IPS-15b (cell line): ENCODE results near the gene VTN.
"Not testable (repeated sequence)": the region's sequence is repeated elsewhere in the genome, so short reads cannot be mapped to it uniquely, and the experiment has no call there.

Experiments used
- H3K27me3 ChIP-seq: one replicate; pipeline ENCODE4 v1.6.1; 2013; ENCODE audit warnings: low read length; ENCODE audit not compliant: control insufficient read depth, insufficient read depth
- H3K36me3 ChIP-seq: one replicate; pipeline ENCODE4 v1.6.1; 2013; ENCODE audit warnings: low read length; ENCODE audit not compliant: control insufficient read depth, insufficient read depth
- H3K4me1 ChIP-seq: one replicate; pipeline ENCODE4 v1.6.1; 2013; ENCODE audit warnings: mild to moderate bottlenecking, low read length; ENCODE audit not compliant: control insufficient read depth, insufficient read depth
- H3K4me3 ChIP-seq: one replicate; pipeline ENCODE4 v1.5.1; 2013; ENCODE audit warnings: low read depth, low read length
- H3K9ac ChIP-seq: one replicate; pipeline ENCODE4 v1.6.1; 2013; ENCODE audit warnings: low read depth, mild to moderate bottlenecking, low read length
- H3K9me3 ChIP-seq: one replicate; pipeline ENCODE4 v1.6.1; 2013; ENCODE audit warnings: mild to moderate bottlenecking, low read length; ENCODE audit not compliant: control insufficient read depth, insufficient read depth

The VTN gene

DNA sequence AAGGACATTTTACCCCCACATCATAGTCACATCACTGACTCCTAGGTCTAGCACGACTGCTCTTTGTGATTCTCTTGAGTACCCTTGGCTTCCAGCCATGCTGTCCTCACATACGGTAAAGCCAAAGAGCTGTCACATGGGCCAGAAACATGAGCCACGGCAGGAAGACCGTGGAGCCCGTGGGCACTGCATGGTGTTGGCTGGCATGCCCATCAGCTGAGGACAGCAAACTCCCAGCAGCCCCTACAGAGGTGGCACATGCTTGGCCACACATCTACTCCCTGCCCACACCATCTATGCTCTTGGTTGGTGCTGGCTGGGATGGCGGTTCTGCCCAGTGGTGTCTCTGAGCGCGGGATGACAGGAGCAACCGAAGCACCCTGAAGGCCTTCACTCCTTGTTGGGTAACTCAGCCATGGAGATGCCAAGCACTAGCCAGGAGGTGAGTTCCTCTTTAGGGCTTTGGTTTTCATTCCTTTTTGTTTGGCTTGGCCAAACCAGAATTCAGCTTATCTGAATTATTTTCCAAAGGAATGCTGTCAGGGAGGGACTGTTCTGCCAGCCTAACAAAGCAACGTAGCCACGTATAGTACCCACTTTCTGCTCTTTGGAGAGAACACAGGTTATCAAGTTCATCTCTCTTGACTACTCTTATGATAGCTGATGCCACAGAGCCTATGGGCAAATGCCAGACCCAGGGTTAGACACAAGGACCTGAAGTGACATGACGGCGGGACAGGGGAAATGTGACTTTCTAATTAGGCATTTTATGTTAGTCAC, 24.5 kb downstream of the VTN start:
- Histone ChIP-seq H3K27me3 (no peaks in the 10 kb centered on the region), H3K4me3 (no peak overlapping the region), H3K9ac (no peak overlapping the region), H3K9me3 (no peaks in the 10 kb centered on the region), H3K36me3 (peaks cover 44% of the 10 kb centered on the region), H3K4me1 (no peaks in the 10 kb centered on the region)

DNA sequence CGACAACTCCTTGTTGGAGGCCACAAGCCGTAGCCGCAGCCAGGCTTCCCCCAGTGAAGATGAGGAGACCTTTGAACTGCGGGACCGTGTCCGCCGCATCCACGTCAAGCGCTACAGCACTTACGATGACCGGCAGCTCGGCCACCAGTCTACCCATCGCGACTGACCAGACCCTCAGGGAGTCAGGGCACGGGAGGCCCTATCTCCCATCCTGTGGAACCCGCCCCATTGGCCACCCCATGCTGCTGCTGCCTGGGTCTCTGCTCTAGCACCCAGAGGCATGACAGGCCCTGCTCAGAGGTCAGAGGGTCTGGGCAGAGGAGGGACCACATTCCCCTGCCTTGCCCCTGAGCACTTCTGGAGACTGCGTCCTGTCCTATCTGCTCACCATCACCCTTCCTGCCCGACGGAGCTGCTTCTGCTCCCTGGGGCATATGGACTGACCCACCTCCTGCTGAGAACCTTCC, 25.6 kb downstream of the VTN start:
- H3K27me3 ChIP-seq: no peaks in the 10 kb centered on the region
- H3K4me3 ChIP-seq: no peak overlapping the region
- H3K9me3 ChIP-seq: no peaks in the 10 kb centered on the region
- H3K4me1 ChIP-seq: no peaks in the 10 kb centered on the region
- H3K9ac ChIP-seq: no peak overlapping the region
- peaks cover 51% of the 10 kb centered on the region for H3K36me3 ChIP-seq

DNA sequence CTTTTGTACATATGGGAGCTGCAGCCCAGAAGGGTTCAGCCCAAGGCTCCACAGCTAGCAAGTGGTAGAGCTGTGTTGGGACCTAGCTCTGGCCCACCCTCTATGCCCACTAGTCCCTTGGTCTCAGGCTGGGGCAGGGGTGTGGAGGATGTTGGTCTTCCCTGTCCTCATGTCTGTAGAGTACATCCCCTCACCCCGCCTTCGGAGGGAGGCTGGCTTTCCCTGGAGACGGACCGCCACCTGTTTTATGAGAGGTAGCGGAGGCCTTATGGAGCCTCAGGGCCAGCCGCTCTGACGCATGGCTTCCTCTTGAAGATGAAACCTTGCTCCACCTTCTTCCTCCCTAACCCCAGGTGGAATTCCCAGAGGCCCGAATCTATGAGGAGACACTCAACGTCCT, 26.1 kb downstream of the VTN start:
- no peak overlapping the region for H3K4me3 ChIP-seq
- H3K9me3 ChIP-seq: no peaks in the 10 kb centered on the region
- no peaks in the 10 kb centered on the region for H3K4me1 ChIP-seq
- no peaks in the 10 kb centered on the region for H3K27me3 ChIP-seq
- H3K9ac ChIP-seq: no peak overlapping the region
- peaks cover 52% of the 10 kb centered on the region for H3K36me3 ChIP-seq

DNA sequence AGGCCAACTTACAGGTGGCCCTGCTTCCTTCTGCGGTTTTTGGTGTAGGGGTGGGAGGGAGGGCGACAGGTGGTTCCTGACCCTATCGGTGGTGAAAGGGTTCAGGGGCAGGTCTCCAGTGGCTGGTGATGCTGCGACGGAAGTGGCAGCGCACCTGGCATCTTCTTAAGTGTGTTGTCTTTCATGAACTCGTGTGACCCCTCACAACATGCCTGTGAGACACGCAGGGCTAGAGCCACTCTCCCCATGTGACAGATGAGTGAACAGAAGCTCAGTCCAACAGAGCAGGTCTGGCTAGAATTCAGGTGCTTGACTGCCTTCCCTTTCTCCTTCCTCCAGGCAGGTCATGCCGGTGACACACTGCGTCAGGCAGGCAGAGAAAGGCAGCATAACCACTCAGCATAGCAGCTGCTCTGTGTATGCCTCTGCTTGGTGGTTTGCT, 26.6 kb downstream of the VTN start:
- Histone ChIP-seq H3K36me3 (peaks cover 49% of the 10 kb centered on the region), H3K27me3 (no peaks in the 10 kb centered on the region), H3K9me3 (no peaks in the 10 kb centered on the region), H3K4me1 (no peaks in the 10 kb centered on the region), H3K4me3 (no peak overlapping the region), H3K9ac (no peak overlapping the region)

DNA sequence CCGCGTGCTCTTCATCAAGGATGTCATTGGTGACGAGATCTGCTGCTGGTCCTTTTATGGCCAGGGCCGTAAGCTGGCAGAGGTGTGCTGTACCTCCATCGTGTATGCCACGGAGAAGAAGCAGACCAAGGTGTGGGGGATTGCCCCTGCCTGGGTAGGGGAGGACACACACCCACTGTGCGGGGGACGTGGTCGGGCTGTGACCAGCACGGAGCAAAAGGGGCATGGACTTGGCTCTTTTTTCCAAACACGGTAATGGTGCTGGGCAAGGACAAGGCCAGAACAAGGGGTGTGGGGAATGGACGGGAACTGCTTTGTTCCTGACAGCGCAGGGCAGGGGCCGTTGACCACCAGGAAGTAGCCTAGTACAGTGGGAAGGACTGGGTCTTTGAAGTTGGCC, 27.8 kb downstream of the VTN start:
- Histone ChIP-seq H3K4me1 (no peaks in the 10 kb centered on the region), H3K36me3 (peaks cover 40% of the 10 kb centered on the region), H3K4me3 (no peak overlapping the region), H3K9me3 (no peaks in the 10 kb centered on the region), H3K27me3 (no peaks in the 10 kb centered on the region), H3K9ac (no peak overlapping the region)

DNA sequence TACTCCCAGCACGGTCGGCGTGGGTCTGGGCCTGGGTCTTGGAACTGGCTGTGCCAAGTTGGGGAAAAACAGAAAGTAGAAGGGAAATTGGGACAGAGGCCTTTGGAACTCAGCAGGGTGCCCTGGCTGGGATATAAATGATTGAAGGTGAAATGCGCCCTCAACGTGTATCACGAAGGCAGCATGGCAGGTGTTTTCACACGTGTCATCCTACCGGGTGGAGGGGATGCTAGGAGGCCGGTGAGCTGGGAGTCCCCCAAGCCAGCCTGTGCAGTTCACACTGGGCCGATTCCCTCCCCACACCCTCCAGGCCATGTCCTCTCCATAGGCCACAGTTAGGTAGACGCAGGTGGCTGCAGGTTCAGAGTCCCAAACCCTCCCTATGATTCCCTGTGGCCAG, 28.6 kb downstream of the VTN start:
- Histone ChIP-seq H3K27me3 (no peaks in the 10 kb centered on the region), H3K36me3 (peaks cover 34% of the 10 kb centered on the region), H3K9ac (no peak overlapping the region), H3K9me3 (no peaks in the 10 kb centered on the region), H3K4me1 (peaks cover 7% of the 10 kb centered on the region), H3K4me3 (no peak overlapping the region)

DNA sequence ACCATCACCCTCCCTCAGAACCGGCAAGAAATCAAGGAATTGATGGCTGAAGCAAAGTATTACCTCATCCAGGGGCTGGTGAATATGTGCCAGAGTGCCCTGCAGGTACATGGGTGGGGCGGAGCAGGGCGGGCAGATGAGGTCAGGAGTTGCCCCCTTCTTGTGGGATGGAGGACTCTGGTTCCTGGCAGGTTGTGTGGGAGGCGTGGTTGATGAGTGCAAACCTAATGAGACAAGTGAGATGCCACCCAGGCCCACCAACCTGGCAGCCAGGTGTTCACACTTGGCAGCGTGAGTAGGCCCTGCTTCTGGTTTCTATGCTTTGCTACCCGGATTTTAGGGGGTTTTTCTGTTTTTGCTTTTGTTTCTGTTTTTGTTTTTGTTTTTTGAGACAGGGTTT, 29.7 kb downstream of the VTN start:
- no peaks in the 10 kb centered on the region for H3K9me3 ChIP-seq
- no peaks in the 10 kb centered on the region for H3K27me3 ChIP-seq
- H3K36me3 ChIP-seq: peaks cover 29% of the 10 kb centered on the region
- no peak overlapping the region for H3K9ac ChIP-seq
- H3K4me3 ChIP-seq: no peak overlapping the region
- peaks cover 8% of the 10 kb centered on the region for H3K4me1 ChIP-seq

DNA sequence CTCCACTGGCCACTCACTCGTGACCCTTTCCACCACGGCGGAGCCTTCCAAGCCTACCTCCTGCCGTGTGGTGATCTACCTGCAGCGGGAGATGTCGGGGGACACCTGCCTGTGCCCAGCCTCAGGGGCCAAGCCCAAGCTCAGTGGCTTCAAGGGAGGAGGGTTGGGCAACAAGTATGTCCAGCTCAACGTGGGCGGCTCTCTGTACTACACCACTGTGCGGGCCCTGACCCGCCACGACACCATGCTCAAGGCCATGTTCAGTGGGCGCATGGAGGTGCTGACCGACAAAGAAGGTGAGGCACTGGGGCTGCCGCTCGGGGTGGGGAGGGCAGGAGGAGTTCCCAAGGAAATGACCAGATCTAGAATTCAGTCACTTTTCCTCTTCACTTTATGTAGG, 30.7 kb downstream of the VTN start:
- Histone ChIP-seq H3K9me3 (no peaks in the 10 kb centered on the region), H3K36me3 (peaks cover 22% of the 10 kb centered on the region), H3K4me3 (no peak overlapping the region), H3K27me3 (no peaks in the 10 kb centered on the region), H3K4me1 (peaks cover 9% of the 10 kb centered on the region), H3K9ac (no peak overlapping the region)

DNA sequence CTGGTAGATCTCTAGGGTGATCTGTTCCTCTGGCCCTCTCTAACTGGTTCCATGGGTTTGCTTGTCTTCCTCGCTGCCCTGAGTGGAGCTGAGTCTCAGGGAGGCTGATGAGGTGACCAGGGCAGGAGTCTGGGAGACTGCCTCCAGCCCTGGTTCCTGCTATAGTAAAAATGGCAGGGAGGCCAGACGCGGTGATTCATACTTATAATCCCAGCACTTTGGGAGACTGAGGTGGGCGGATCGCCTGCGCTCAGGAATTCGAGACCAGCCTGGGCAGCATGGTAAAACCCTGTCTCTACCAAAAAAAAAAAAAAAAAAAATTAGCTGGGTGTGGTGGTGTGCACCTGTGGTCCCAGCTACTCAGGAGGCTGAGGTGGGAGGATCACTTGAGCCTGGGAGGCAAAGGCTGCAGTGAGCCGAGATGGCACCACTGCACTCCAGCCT, 31.3 kb downstream of the VTN start:
- H3K9ac ChIP-seq, H3K4me3 ChIP-seq, H3K27me3 ChIP-seq, H3K9me3 ChIP-seq: not testable (repeated sequence)
- Histone ChIP-seq H3K4me1 (peaks cover 13% of the 10 kb centered on the region), H3K36me3 (peaks cover 19% of the 10 kb centered on the region)

DNA sequence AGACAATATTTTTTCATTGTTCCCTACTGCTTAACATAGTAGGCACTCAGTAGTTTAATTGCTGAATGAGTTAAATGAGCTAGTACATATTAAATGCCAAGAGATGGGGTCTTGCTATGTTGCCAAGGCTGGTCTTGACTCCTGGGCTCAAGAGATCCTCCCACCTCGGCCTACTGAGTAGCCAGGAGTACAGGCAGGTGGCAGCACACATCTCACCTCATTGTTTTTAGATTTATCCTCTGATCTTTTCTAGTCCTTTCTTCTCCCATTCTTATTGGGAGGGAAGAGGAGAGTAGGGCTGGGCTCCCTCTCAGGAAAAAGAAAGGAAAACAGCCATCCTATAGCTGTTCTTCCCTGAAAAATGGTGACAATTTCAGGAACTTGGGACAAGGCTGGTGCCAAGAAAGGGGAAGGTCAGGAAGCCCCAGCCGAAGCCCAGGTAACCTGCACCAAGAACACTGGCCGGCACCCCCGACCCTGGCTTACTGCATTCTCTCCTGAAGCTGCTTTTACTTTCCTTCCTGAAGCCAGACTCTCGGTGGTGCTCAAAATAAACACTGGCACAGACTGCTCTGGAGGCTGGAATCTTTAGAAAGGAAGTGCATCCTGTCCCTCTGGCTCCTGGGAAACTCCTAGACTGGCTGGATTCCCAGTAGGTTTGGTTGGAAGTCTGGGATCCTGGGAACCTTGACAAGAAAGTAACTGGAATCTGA, 31.9 kb downstream of the VTN start:
- Histone ChIP-seq H3K4me1 (peaks cover 13% of the 10 kb centered on the region), H3K4me3 (no peak overlapping the region), H3K27me3 (no peaks in the 10 kb centered on the region)

DNA sequence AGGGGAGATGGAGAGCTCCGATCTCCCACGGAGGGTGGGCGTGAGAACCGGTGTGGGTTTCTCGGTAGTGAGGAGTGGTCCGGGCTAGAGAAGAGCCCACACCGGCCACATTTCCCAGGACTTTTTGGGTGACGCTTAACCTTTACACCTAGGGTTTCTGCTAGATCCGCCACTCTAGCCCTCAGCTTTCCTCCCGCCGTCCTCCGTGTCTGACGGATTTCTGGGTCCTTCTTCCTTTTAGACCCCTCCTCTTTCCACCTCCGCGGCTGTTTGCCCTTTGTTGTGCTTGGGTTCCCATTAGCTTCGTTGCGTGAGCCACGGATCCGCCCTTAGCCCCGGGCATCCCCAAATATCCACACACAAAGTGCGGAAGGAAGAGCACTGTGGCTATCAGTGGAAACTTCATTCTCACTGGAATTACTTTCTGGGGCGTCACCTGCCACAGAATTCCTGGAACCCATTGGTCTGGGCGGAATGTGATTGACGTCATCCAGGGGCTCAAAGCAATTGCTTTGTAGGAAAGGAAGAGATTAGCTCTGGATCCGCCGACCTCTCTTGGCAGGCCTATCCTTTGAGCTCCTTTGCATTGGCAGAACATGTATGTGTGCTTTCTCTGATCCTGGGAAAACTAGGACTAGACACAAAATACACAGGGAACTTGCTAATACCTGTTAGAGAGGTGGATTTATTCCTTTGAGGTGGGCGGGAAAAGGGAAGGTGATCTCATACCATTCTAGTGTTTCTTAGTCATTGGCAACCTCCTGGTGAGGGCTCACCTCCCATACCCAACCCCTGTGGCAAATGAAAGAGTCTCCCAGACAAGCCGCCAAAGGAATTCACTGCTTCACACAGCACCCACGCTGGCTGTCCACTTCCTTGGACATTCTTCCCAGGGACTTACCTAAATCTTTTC, 33.9 kb downstream of the VTN start:
- Histone ChIP-seq H3K27me3 (no peaks in the 10 kb centered on the region), H3K9ac (peak overlapping the region; percentile 90), H3K4me1 (peaks cover 13% of the 10 kb centered on the region), H3K4me3 (peak overlapping the region; percentile 97), H3K9me3 (no peaks in the 10 kb centered on the region), H3K36me3 (peaks cover 10% of the 10 kb centered on the region)

More for the DNA sequence above, 31.9 kb downstream of the VTN start:
- Histone ChIP-seq H3K9ac (no peak overlapping the region), H3K36me3 (peaks cover 15% of the 10 kb centered on the region), H3K9me3 (no peaks in the 10 kb centered on the region)
